HCT116 (cell line): ENCODE data around the gene PRKAG2.

Source experiments
- TF ChIP-seq, protein P1 (sequence below), 3 experiments: fragments of 200-600 bp in 1 of 3; sonication (generic) in 1 of 3; IDR thresholded peaks in 2 of 3; conservative IDR thresholded peaks in 1 of 3; 2 replicates each; pipeline ENCODE4 v1.5.1; 2012 to 2017; ENCODE audit warnings: low read depth in 2 of 3, low read length in 2 of 3, antibody characterized with exemption in 1 of 3, borderline replicate concordance in 1 of 3, control low read depth in 1 of 3, mild to moderate bottlenecking in 1 of 3, mixed read lengths in 1 of 3, mixed run types in 1 of 3, moderate library complexity in 1 of 3; ENCODE audit not compliant: insufficient read depth in 1 of 3
- TF ChIP-seq, protein P2 (sequence below): IDR thresholded peaks from 2 replicates; pipeline ENCODE4 v1.6.1; 2012

DNA sequence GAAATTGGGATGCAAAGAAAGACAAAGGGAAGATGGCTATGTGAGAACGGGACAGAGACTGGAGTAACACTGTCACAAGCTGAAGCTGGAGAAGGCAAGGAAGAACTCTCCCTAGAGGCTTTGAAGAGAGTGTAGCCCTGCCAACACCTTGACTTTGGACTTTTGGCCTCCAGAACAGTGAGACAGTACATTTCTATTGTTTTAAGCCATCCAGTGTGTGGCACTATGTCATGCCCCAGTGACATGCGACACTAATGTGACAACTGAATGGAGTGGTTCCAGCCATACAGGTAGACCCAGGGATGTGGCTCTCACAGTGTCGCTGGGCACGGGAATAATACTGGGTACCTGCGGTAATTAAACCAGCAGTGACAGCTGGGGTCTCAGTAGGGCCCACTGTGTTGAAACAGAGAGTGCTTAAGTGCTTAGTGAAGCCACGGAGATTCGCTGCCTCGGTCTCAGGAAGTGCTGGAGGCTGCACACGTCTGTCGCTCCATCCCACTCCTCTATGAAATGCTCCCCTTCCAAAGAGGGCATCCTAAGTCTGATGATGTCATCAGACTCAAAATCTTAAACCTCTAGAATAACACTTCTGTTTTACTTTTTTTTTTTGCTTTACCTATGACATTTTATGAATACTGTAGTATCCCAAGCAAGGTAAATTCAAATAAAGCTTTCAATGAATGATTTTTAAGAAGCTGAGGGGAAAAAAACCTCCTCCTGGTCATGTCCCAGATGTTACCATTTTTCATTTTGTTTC is 202.6 kb downstream of the PRKAG2 start:
- TF ChIP-seq, protein P1, sequence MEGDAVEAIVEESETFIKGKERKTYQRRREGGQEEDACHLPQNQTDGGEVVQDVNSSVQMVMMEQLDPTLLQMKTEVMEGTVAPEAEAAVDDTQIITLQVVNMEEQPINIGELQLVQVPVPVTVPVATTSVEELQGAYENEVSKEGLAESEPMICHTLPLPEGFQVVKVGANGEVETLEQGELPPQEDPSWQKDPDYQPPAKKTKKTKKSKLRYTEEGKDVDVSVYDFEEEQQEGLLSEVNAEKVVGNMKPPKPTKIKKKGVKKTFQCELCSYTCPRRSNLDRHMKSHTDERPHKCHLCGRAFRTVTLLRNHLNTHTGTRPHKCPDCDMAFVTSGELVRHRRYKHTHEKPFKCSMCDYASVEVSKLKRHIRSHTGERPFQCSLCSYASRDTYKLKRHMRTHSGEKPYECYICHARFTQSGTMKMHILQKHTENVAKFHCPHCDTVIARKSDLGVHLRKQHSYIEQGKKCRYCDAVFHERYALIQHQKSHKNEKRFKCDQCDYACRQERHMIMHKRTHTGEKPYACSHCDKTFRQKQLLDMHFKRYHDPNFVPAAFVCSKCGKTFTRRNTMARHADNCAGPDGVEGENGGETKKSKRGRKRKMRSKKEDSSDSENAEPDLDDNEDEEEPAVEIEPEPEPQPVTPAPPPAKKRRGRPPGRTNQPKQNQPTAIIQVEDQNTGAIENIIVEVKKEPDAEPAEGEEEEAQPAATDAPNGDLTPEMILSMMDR (IDR thresholded peaks at IDR 0.05 in 2 of 3, conservative IDR thresholded peaks at IDR 0.05 in 1 of 3; ENCODE audit: borderline replicate concordance in 1 of 3, insufficient read depth in 1 of 3, low read depth in 2 of 3, low read length in 2 of 3), result no peak
- TF ChIP-seq, protein P2, sequence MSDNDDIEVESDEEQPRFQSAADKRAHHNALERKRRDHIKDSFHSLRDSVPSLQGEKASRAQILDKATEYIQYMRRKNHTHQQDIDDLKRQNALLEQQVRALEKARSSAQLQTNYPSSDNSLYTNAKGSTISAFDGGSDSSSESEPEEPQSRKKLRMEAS, result no peak
